Measurements from ENCODE around the gene ELFN1.

DNA sequence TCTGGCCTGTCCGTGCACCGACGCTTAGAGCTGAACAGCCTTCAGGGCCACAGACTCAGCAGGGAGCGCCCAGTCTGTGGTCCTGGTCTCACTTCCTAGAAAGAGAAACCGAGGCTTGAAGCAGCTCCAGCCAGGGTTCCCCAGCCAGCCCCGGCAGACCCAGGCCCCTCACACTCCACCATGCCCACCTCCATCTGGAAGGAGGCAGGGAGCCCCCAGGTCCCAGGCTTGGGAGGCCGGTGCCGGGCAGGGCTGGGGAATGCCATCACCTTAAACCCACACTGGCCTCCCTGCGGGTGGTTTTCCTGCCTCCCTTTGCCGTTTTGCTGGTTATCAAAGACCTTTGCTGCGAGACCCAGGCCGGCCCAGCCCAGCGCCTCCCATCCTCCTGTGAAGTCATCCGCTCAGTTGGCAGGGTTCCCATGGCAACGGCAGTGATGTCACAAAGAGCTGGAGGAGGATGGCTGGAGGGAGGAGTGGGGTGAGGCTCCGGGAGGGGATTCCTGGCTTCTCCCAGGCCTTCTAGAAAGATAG, 24.0 kb downstream of the ELFN1 start:
- TF ChIP-seq POLR2A (IDR thresholded peaks at IDR 0.05), result no peak
- TF ChIP-seq, protein P1, sequence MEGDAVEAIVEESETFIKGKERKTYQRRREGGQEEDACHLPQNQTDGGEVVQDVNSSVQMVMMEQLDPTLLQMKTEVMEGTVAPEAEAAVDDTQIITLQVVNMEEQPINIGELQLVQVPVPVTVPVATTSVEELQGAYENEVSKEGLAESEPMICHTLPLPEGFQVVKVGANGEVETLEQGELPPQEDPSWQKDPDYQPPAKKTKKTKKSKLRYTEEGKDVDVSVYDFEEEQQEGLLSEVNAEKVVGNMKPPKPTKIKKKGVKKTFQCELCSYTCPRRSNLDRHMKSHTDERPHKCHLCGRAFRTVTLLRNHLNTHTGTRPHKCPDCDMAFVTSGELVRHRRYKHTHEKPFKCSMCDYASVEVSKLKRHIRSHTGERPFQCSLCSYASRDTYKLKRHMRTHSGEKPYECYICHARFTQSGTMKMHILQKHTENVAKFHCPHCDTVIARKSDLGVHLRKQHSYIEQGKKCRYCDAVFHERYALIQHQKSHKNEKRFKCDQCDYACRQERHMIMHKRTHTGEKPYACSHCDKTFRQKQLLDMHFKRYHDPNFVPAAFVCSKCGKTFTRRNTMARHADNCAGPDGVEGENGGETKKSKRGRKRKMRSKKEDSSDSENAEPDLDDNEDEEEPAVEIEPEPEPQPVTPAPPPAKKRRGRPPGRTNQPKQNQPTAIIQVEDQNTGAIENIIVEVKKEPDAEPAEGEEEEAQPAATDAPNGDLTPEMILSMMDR (IDR thresholded peaks at IDR 0.05), result no peak

Measured in esophagus squamous epithelium (tissue), 4 donors.